ENCODE measurements around the gene MTMR11.
A peak's percentile ranks its signal among the peaks of the same experiment; 100 is the strongest.
"Not testable (repeated sequence)": the region's sequence is repeated elsewhere in the genome, so short reads cannot be mapped to it uniquely, and the experiment has no call there.

MTMR11 gene

GRCh38 chr1:149888247-149888998 is 48.3 kb downstream of the MTMR11 start:
- DNase-seq = peak; percentile 86

GRCh38 chr1:149887456-149888246 is 49.0 kb downstream of the MTMR11 start:
- DNase-seq = peak; percentile 100

GRCh38 chr1:149887196-149887455 is 49.6 kb downstream of the MTMR11 start:
- not testable (repeated sequence) for DNase-seq

- peak; percentile 100 for DNase-seq
Observed at GRCh38 chr1:149886396-149887195, 50.1 kb downstream of the MTMR11 start.

- DNase-seq = not testable (repeated sequence)
Observed at GRCh38 chr1:149886121-149886395, 50.6 kb downstream of the MTMR11 start.

- DNase-seq = peak; percentile 87
Observed at GRCh38 chr1:149885339-149886120, 51.1 kb downstream of the MTMR11 start.

GRCh38 chr1:149884433-149885338 is 52.0 kb downstream of the MTMR11 start:
- DNase-seq = peak; percentile 87

GRCh38 chr1:149883598-149884247 is 53.0 kb downstream of the MTMR11 start:
- no peak for DNase-seq

- no peak for DNase-seq
Observed at GRCh38 chr1:149881876-149882275, 54.8 kb downstream of the MTMR11 start.

GRCh38 chr1:149879556-149879955 is 57.1 kb downstream of the MTMR11 start:
- no peak for DNase-seq
